Parathyroid adenoma (tissue), 2 donors: ENCODE data around the gene KCNJ15.

ENCODE experiments used
- H2AFZ ChIP-seq: fragments of 300-600 bp; sonication (generic); one replicate; pipeline ENCODE4 v1.7.0; 2017; ENCODE audit warnings: antibody characterized with exemption, mild to moderate bottlenecking
- H3K27ac ChIP-seq: fragments of 300-600 bp; sonication (generic); one replicate; pipeline ENCODE4 v1.7.0; 2017
- H3K27me3 ChIP-seq: fragments of 300-600 bp; sonication (generic); one replicate; pipeline ENCODE4 v1.7.0; 2017; ENCODE audit warnings: low read length; ENCODE audit not compliant: control insufficient read depth, insufficient read depth
- H3K36me3 ChIP-seq: fragments of 300-600 bp; sonication (generic); one replicate; pipeline ENCODE4 v1.7.0; 2017; ENCODE audit warnings: low read length; ENCODE audit not compliant: control insufficient read depth, insufficient read depth
- H3K4me1 ChIP-seq: fragments of 300-600 bp; sonication (generic); one replicate; pipeline ENCODE4 v1.7.0; 2017; ENCODE audit warnings: control low read depth
- H3K4me2 ChIP-seq: fragments of 300-600 bp; sonication (generic); one replicate; pipeline ENCODE4 v1.7.0; 2017; ENCODE audit warnings: low read length
- H3K4me3 ChIP-seq: fragments of 300-600 bp; sonication (generic); one replicate; pipeline ENCODE4 v1.7.0; 2017; ENCODE audit warnings: low read depth, low read length
- H3K79me2 ChIP-seq: fragments of 300-600 bp; sonication (generic); one replicate; pipeline ENCODE4 v1.7.0; 2017; ENCODE audit warnings: control low read depth
- H3K9ac ChIP-seq: fragments of 300-600 bp; sonication (generic); one replicate; pipeline ENCODE4 v1.7.0; 2017; ENCODE audit warnings: mild to moderate bottlenecking
- H3K9me3 ChIP-seq: fragments of 300-600 bp; sonication (generic); one replicate; pipeline ENCODE4 v1.7.0; 2017; ENCODE audit warnings: low read length; ENCODE audit not compliant: control insufficient read depth
- CTCF ChIP-seq: fragments of 300-600 bp; sonication (generic); IDR thresholded peaks from one replicate; pipeline ENCODE4 v1.7.0; 2017; ENCODE audit warnings: antibody characterized with exemption, mild to moderate bottlenecking
- donor health status: primary hyperparathyroidism.

The KCNJ15 gene

GRCh38 chr21:38351961-38352521 is 95.2 kb downstream of the KCNJ15 start:
- Histone ChIP-seq H3K4me3 (no peak overlapping the region), H3K4me2 (no peak overlapping the region), H3K36me3 (no peaks in the 10 kb centered on the region), H3K9me3 (no peaks in the 10 kb centered on the region), H3K79me2 (no peaks in the 10 kb centered on the region), H3K27ac (no peak overlapping the region), H3K9ac (no peak overlapping the region), H3K4me1 (no peaks in the 10 kb centered on the region), H3K27me3 (peaks cover 8% of the 10 kb centered on the region), H2AFZ (no peak overlapping the region)
- no peak for TF ChIP-seq CTCF

- Histone ChIP-seq H3K4me2 (no peak overlapping the region), H3K36me3 (no peaks in the 10 kb centered on the region), H2AFZ (no peak overlapping the region), H3K4me1 (no peaks in the 10 kb centered on the region), H3K79me2 (no peaks in the 10 kb centered on the region), H3K9ac (no peak overlapping the region), H3K4me3 (no peak overlapping the region), H3K27ac (no peak overlapping the region), H3K27me3 (peaks cover 8% of the 10 kb centered on the region), H3K9me3 (no peaks in the 10 kb centered on the region)
- TF ChIP-seq CTCF, result peak; percentile 49
These were observed 95.9 kb downstream of the KCNJ15 start for GRCh38 chr21:38352536-38353219.

- H3K27me3 ChIP-seq, result peaks cover 8% of the 10 kb centered on the region
- no peaks in the 10 kb centered on the region for H3K36me3 ChIP-seq
- no peak for TF ChIP-seq CTCF
- no peaks in the 10 kb centered on the region for H3K4me1 ChIP-seq
- H3K9ac ChIP-seq, result no peak overlapping the region
- no peaks in the 10 kb centered on the region for H3K79me2 ChIP-seq
- H3K9me3 ChIP-seq, result no peaks in the 10 kb centered on the region
- H3K27ac ChIP-seq, result no peak overlapping the region
- H3K4me3 ChIP-seq, result no peak overlapping the region
- H3K4me2 ChIP-seq, result no peak overlapping the region
- no peak overlapping the region for H2AFZ ChIP-seq
These were observed 97.4 kb downstream of the KCNJ15 start for GRCh38 chr21:38354231-38354630.

- no peak overlapping the region for H3K4me3 ChIP-seq
- H3K4me1 ChIP-seq, result no peaks in the 10 kb centered on the region
- no peaks in the 10 kb centered on the region for H3K36me3 ChIP-seq
- H3K27ac ChIP-seq, result no peak overlapping the region
- TF ChIP-seq CTCF, result no peak
- no peak overlapping the region for H2AFZ ChIP-seq
- H3K9ac ChIP-seq, result no peak overlapping the region
- H3K27me3 ChIP-seq, result peaks cover 4% of the 10 kb centered on the region
- no peak overlapping the region for H3K4me2 ChIP-seq
- no peaks in the 10 kb centered on the region for H3K9me3 ChIP-seq
- H3K79me2 ChIP-seq, result no peaks in the 10 kb centered on the region
These were observed 98.0 kb downstream of the KCNJ15 start for GRCh38 chr21:38354746-38355145.

- Histone ChIP-seq H3K27me3 (no peaks in the 10 kb centered on the region), H3K79me2 (no peaks in the 10 kb centered on the region), H3K9me3 (no peaks in the 10 kb centered on the region), H3K27ac (no peak overlapping the region), H2AFZ (no peak overlapping the region), H3K4me2 (no peak overlapping the region), H3K4me1 (no peaks in the 10 kb centered on the region), H3K9ac (no peak overlapping the region), H3K4me3 (no peak overlapping the region), H3K36me3 (no peaks in the 10 kb centered on the region)
- no peak for TF ChIP-seq CTCF
These were observed 98.6 kb downstream of the KCNJ15 start for GRCh38 chr21:38355353-38355752.
